SK-N-DZ (cell line): ENCODE results near the gene ZNF30. TPM values are rescaled to one million over a fixed set of nuclear protein-coding genes. Genes with fewer than 3 reads are reported as not detected.
"Not testable (repeated sequence)": the region's sequence is repeated elsewhere in the genome, so short reads cannot be mapped to it uniquely, and the experiment has no call there.

Source experiments
- DNase-seq: peaks from one replicate; pipeline ENCODE4 v3.0.0-alpha.2; 2015; ENCODE audit warnings: low spot score
- polyA plus RNA-seq, 2 experiments: library from polyadenylated mRNA; depleted of rRNA; stranded (reverse); fragments of >200 nt; gene quantifications; 2 replicates each; pipeline ENCODE4 v1.2.3, GENCODE V29; 2014

The ZNF30 gene
- polyA plus RNA-seq (2014; cell fraction: cytosol; rRNA removed) = 5.3 and 6.1 TPM in 2 replicates
- polyA plus RNA-seq (2014; cell fraction: nucleus; rRNA removed) = 5.1 and 5.2 TPM in 2 replicates

GRCh38 chr19:34926685-34927375 is at the start of gene ZNF30:
TSS of gene ZNF30 (plus strand) at chr19:34926903. CDS start at chr19:34929948, 3,045 bp downstream.
- peak; percentile 88 for DNase-seq

- no peak for DNase-seq
These were observed 47.1 kb upstream of the ZNF30 start for GRCh38 chr19:34879563-34879962.

GRCh38 chr19:34880034-34880433 is 46.7 kb upstream of the ZNF30 start:
- DNase-seq = no peak

DNA sequence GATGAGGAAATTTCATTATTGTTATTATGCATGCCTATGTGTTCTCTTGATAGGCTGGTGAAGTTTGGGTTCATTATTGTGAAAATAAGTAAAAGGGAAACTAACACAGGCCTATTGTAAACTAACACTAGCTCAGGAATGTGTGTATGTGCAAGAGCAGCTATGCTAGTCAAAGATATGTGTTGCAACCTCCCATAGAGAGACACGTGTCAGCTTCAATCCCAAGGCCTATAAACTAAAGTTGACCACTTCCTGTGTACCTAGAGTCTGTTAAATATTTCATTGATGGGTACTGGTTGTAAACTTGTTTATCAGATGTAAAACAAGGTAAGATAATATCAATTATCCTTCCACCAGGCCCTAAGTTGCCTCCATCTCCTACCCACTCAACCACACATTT is 44.7 kb upstream of the ZNF30 start:
- DNase-seq = no peak

GRCh38 chr19:34888091-34888490 is 38.6 kb upstream of the ZNF30 start:
- DNase-seq = no peak

DNA sequence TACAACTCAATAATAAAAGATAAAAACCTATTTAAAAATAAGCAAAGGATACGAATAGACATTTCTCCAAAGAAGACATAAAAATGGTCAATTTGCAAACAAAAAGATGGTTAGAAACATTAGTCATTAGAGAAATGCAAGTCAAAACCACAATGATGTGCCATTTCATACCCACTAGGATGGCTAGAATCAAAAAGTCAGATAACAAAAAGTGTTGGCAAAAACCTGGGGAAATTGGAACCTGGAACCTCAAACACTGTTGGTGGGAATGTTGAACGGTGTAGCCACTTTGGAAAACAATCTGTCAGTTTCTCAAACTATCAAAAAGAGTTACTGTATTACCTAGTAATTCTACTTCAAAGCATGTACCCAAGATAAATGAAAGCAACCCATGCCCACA is 26.5 kb upstream of the ZNF30 start:
- no peak for DNase-seq

- no peak for DNase-seq
These were observed 21.8 kb upstream of the ZNF30 start for GRCh38 chr19:34904664-34905527.

DNA sequence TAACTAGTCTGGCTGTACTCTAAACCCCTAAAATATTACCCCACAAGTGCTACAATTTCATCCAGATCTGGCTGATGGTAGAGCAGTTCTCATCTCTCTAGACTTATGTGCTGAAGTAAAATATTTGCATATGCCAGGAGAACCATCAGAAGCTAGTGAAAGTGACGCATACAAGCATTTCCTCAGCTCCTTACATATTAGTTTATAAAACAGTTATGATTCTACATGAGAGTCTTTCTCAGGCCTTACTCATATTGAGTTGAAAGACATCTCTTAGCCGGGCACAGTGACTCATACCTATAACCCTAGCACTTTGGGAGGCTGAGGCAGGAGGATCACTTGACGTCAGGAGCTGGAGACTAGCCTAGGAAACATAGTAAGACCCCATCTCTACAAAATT is 15.9 kb upstream of the ZNF30 start:
- no peak for DNase-seq

DNA sequence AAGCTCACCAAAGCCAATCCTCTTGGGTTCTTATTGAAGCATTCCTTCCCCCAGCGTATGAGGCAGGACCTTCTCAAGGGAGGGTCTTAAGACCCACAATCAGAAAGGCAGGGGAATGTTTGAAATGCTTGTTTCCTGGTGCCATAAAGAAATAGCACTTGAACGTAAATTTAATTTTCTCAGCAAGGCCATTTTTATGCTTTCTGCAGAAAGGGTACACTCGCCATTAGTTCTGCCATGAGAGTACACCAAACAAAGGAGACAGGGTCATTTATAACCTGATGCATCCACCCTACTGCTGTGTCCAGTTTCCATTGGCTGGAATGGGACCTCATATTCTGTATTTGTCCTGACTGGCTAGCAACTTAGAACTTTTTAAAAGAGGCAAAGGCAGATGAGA is 9.6 kb upstream of the ZNF30 start:
- not testable (repeated sequence) for DNase-seq

DNA sequence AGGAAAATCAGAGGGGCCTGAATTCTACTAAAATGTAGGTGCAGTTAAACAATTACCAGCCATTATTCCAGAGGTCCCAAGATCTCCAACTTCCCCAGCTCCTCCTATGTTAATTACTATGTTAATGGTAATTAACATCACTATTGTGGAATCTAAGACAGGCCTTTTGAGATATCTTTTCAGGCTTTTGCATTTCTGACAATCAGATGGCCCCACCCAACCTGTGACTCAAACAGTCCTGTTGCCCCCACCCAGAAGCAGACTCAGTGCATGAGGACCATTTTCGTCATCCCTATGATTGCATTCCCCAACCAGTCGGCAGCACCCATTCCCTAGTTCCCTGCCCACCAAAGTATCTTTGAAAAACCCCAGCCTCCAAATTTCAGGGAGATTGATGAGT is 8.5 kb upstream of the ZNF30 start:
- DNase-seq = no peak

DNA sequence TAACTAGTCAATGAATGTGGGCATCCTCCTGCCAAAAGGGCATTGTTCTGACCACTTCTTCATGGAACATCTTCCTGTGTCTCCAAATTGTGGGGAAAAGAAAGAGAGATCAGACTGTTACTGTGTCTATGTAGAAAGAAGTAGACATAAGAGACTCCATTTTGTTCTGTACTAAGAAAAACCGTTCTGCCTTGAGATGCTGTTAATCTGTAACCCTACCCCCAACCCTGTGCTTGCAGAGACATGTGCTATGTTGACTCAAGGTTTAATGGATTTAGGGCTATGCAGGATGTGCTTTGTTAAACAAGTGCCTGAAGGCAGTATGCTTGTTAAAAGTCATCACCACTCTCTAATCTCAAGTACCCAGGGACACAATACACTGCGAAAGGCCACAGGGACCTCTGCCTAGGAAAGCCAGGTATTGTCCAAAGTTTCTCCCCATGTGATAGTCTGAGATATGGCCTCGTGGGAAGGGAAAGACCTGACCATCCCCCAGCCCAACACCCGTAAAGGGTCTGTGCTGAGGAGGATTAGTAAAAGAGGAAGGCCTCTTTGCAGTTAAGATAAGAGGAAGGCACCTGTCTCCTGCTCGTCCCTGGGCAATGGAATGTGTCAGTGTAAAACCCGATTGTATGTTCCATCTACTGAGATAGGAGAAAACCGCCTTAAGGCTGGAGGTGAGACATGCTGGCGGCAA is 6.5 kb upstream of the ZNF30 start:
- not testable (repeated sequence) for DNase-seq

- DNase-seq = no peak
These were observed 1.3 kb upstream of the ZNF30 start for GRCh38 chr19:34925278-34925855.

GRCh38 chr19:34926361-34926684 is 380 bp upstream of the ZNF30 start:
- no peak for DNase-seq

DNA sequence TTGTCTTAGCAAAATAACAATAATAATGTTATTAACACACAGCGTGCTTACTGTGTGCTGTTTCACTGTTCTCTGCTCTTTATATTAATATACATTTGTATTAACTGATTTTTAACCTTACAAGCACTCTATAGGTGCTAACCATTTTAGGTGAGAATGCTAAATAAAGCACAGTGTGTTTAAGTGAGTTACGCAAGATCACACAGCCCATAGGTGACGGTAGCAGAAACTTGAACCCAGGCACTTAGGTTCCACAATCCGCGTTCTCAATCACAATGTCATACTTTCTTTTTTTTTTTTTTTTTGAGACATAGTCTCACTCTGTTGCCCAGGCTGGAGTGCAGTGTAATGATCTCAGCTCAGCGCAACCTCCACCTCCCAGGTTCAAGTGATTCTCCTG is 5.8 kb downstream of the ZNF30 start:
- DNase-seq = no peak

GRCh38 chr19:34936184-34936583 is 9.5 kb downstream of the ZNF30 start:
- DNase-seq = no peak

GRCh38 chr19:34938886-34939285 is 12.2 kb downstream of the ZNF30 start:
- DNase-seq = no peak

DNA sequence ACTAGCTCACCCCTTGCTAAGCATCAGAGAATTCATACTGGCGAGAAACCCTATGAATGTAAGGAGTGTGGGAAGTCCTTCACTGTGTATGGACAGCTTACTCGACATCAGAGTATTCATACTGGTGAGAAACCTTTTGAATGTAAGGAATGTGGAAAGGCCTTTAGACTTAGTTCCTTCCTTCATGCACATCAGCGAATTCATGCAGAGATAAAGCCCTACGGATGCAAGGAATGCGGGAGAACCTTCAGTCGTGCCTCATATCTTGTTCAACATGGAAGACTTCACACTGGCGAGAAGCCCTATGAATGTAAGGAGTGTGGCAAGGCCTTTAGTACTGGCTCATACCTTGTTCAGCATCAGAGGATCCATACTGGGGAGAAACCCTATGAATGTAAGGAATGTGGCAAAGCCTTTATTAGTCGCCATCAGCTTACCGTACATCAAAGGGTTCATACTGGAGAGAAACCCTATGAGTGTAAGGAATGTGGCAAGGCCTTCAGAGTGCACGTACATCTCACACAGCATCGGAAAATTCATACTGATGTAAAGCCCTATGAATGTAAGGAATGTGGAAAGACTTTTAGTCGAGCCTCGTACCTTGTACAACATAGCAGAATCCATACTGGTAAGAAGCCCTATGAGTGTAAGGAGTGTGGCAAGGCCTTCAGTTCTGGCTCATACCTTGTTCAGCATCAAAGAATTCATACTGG is 17.3 kb downstream of the ZNF30 start:
- DNase-seq = no peak

DNA sequence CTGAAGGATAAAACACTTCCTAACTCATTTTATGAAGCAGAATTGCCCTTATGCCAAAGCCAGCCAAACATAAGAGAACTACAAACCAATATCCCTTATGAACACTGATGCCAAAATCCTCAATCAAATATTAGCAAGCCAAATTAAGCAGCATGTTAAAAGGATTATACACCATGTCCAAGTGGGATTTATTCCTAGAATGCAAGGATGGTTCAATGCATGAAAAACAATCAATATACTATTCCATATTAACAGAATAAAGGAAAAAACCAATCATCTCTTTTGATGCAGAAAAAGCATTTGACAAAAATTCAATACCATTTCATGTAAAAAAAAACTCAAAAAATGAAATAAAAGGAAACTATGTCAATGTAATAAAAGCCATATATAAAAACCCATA is 26.4 kb downstream of the ZNF30 start:
- no peak for DNase-seq

GRCh38 chr19:34957830-34958751 is 31.4 kb downstream of the ZNF30 start:
- no peak for DNase-seq

GRCh38 chr19:34959021-34959420 is 32.3 kb downstream of the ZNF30 start:
- no peak for DNase-seq
